ENCODE results near the gene SPG7. TPM values are rescaled to one million over a fixed set of nuclear protein-coding genes. Genes with fewer than 3 reads are reported as not detected.

Gene SPG7
- total and polyA plus RNA-seq, 8 donors = 25.7 to 212 (median 51.1) TPM

- intact Hi-C loops (cut with DNase I) = loop anchor here in 1 of 3 donors (10.0 kb wide), 1 partner anchor 230 kb away; no protein-coding TSS in a partner anchor
- no peak overlapping the region for H3K4me3 ChIP-seq
- no peak for FAIRE-seq
Measured at GRCh38 chr16:89554343-89554742, 46.1 kb downstream of the SPG7 start.

DNA sequence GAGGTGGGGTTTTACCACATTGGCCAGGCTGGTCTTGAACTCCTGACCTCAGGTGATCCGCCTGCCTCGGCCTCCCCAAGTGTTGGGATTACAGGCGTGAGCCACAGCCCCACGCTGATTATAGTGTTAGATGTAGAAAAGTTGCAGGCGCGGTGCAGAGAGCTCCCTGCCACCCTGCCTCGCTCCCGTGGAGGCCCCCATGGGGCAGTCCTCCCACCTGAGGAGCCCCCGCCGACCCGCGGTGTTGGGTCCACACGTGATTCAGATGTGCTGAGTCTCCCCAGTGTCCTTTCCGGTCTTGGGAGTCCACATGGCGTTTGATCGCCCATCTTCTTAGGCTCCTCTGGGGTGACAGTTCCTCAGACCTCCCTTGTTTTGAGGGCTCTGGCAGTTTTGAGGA, 47.1 kb downstream of the SPG7 start:
- intact Hi-C loops (cut with DNase I) = loop anchor here in 1 of 3 donors (10.0 kb wide), 1 partner anchor 230 kb away; no protein-coding TSS in a partner anchor

More at GRCh38 chr16:89554343-89554742, 46.1 kb downstream of the SPG7 start:
- TF ChIP-seq, protein P1, sequence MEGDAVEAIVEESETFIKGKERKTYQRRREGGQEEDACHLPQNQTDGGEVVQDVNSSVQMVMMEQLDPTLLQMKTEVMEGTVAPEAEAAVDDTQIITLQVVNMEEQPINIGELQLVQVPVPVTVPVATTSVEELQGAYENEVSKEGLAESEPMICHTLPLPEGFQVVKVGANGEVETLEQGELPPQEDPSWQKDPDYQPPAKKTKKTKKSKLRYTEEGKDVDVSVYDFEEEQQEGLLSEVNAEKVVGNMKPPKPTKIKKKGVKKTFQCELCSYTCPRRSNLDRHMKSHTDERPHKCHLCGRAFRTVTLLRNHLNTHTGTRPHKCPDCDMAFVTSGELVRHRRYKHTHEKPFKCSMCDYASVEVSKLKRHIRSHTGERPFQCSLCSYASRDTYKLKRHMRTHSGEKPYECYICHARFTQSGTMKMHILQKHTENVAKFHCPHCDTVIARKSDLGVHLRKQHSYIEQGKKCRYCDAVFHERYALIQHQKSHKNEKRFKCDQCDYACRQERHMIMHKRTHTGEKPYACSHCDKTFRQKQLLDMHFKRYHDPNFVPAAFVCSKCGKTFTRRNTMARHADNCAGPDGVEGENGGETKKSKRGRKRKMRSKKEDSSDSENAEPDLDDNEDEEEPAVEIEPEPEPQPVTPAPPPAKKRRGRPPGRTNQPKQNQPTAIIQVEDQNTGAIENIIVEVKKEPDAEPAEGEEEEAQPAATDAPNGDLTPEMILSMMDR (IDR thresholded peaks at IDR 0.05) = no peak
- Histone ChIP-seq H3K36me3 (peaks cover 0 to 17% (median 0%) of the 10 kb centered on the region in 3 donors), H3K27ac (no peak overlapping the region), H3K4me1 (peaks cover 0 to under 1% (median under 1%) of the 10 kb centered on the region in 3 donors), H3K9me3 (no peaks in the 10 kb centered on the region), H3K27me3 (no peaks in the 10 kb centered on the region)
- ATAC-seq (no peak), DNase-seq (no peak)
- 91 to 92% methylated on average over 12 of the region's 12 CpGs for WGBS, 2 donors

GRCh38 chr16:89555780-89556179, 47.6 kb downstream of the SPG7 start:
- peaks cover 0 to 11% (median 0%) of the 10 kb centered on the region in 3 donors for H3K36me3 ChIP-seq
- H3K4me3 ChIP-seq = no peak overlapping the region
- intact Hi-C loops (cut with DNase I) = loop anchor here in 1 of 3 donors (10.0 kb wide), 1 partner anchor 231 kb away; no protein-coding TSS in a partner anchor
- H3K27ac ChIP-seq = no peak overlapping the region
- H3K4me1 ChIP-seq = peaks cover 0 to 7% (median 4%) of the 10 kb centered on the region in 3 donors
- no peak for FAIRE-seq
- no peak for ATAC-seq
- no peaks in the 10 kb centered on the region for H3K27me3 ChIP-seq
- WGBS, 2 donors = 86 to 90% methylated on average over 13 of the region's 13 CpGs
- TF ChIP-seq, protein P1 (IDR thresholded peaks at IDR 0.05) = no peak
- no peaks in the 10 kb centered on the region for H3K9me3 ChIP-seq
- DNase-seq = no peak

More for the DNA sequence above, 47.1 kb downstream of the SPG7 start:
- FAIRE-seq (no peak), ATAC-seq (no peak), DNase-seq (no peak)
- H3K4me1 ChIP-seq = peaks cover 0 to 7% (median 4%) of the 10 kb centered on the region in 3 donors
- H3K27ac ChIP-seq = no peak overlapping the region
- H3K9me3 ChIP-seq = no peaks in the 10 kb centered on the region
- H3K27me3 ChIP-seq = no peaks in the 10 kb centered on the region
- TF ChIP-seq, protein P1 (IDR thresholded peaks at IDR 0.05) = no peak
- WGBS, 2 donors = 93 to 95% methylated on average over 16 of the region's 16 CpGs
- H3K4me3 ChIP-seq = no peak overlapping the region
- H3K36me3 ChIP-seq = peaks cover 0 to 11% (median 0%) of the 10 kb centered on the region in 3 donors

- Histone ChIP-seq H3K4me1 (peaks cover 2 to 9% (median 7%) of the 10 kb centered on the region in 3 donors), H3K9me3 (no peaks in the 10 kb centered on the region), H3K27me3 (no peaks in the 10 kb centered on the region), H3K4me3 (no peak overlapping the region), H3K36me3 (peaks cover 0 to 18% (median 4%) of the 10 kb centered on the region in 3 donors), H3K27ac (no peak overlapping the region)
- TF ChIP-seq, protein P1 (IDR thresholded peaks at IDR 0.05) = peak; percentile 42 to 75 (median 64)
- intact Hi-C loops (cut with DNase I) = loop anchor here in 1 of 3 donors (10.0 kb wide), 1 partner anchor 232 kb away; no protein-coding TSS in a partner anchor
- FAIRE-seq = no peak
- WGBS, 2 donors = 67 to 72% methylated on average over 34 of the region's 34 CpGs
- peak in 5 of 6 donors; percentile 62 to 92 (median 76) for DNase-seq
- ATAC-seq = peak in 3 of 4 donors; percentile 37 to 42 (median 40)
Measured at GRCh38 chr16:89556750-89557689, 48.8 kb downstream of the SPG7 start.

Measured in pancreas (tissue), 10 donors.